GM19467 (cell line): ENCODE data around the gene NEURL1.
"Not testable (repeated sequence)": the region's sequence is repeated elsewhere in the genome, so short reads cannot be mapped to it uniquely, and the experiment has no call there.

ENCODE experiments used
- ATAC-seq: cut with Tn5 transposase; IDR thresholded peaks from one replicate; pipeline ENCODE4 v1.9.1; 2021; ENCODE audit warnings: mild to moderate bottlenecking, moderate library complexity; ENCODE audit not compliant: unreplicated experiment

The NEURL1 gene

GRCh38 chr10:103492655-103493261 is 747 bp upstream of the NEURL1 start:
- ATAC-seq, result no peak

- no peak for ATAC-seq
Measured at GRCh38 chr10:103493916-103494877, 692 bp downstream of the NEURL1 start.

- ATAC-seq, result no peak
Measured at GRCh38 chr10:103495321-103495720, 1.8 kb downstream of the NEURL1 start.

GRCh38 chr10:103497161-103497915 is 3.8 kb downstream of the NEURL1 start:
- ATAC-seq, result no peak

- ATAC-seq, result no peak
Measured at GRCh38 chr10:103498936-103499638, 5.6 kb downstream of the NEURL1 start.

- no peak for ATAC-seq
Measured at GRCh38 chr10:103499881-103500280, 6.4 kb downstream of the NEURL1 start.

GRCh38 chr10:103500481-103500880 is 7.0 kb downstream of the NEURL1 start:
- ATAC-seq, result no peak

GRCh38 chr10:103501186-103501585 is 7.7 kb downstream of the NEURL1 start:
- ATAC-seq, result no peak

GRCh38 chr10:103502849-103503660 is 9.6 kb downstream of the NEURL1 start:
- no peak for ATAC-seq

GRCh38 chr10:103503777-103504176 is 10.3 kb downstream of the NEURL1 start:
- not testable (repeated sequence) for ATAC-seq

- ATAC-seq, result no peak
Measured at GRCh38 chr10:103504181-103504783, 10.8 kb downstream of the NEURL1 start.

GRCh38 chr10:103506061-103506460 is 12.6 kb downstream of the NEURL1 start:
- no peak for ATAC-seq

GRCh38 chr10:103507235-103508191 is 14.0 kb downstream of the NEURL1 start:
- ATAC-seq, result no peak

- ATAC-seq, result no peak
Measured at GRCh38 chr10:103510046-103510685, 16.7 kb downstream of the NEURL1 start.

GRCh38 chr10:103510791-103511752 is 17.6 kb downstream of the NEURL1 start:
- ATAC-seq, result no peak

- ATAC-seq, result no peak
Measured at GRCh38 chr10:103512166-103512565, 18.7 kb downstream of the NEURL1 start.
